Dendritic cell treated with granulocyte-macrophage colony-stimulating factor and Interleukin-4, amounts not matched to agents 40 ng/mL and 50 ng/mL, for 4 days (primary cell): ENCODE data around the gene MACROD2.

Experiments used
- H3K27ac Mint-ChIP-seq: one replicate; pipeline ENCODE4 v1.8.0; 2022; ENCODE audit warnings: mild to moderate bottlenecking, mixed read lengths
- H3K27me3 Mint-ChIP-seq: one replicate; pipeline ENCODE4 v1.8.0; 2022; ENCODE audit warnings: mild to moderate bottlenecking, mixed read lengths
- H3K36me3 Mint-ChIP-seq: one replicate; pipeline ENCODE4 v1.8.0; 2022; ENCODE audit warnings: low read depth, mixed read lengths
- H3K4me1 Mint-ChIP-seq: one replicate; pipeline ENCODE4 v1.8.0; 2022; ENCODE audit warnings: low read depth, mixed read lengths
- H3K4me3 Mint-ChIP-seq: one replicate; pipeline ENCODE4 v1.8.0; 2022; ENCODE audit warnings: mild to moderate bottlenecking, moderate library complexity, mixed read lengths
- H3K9me3 Mint-ChIP-seq: one replicate; pipeline ENCODE4 v1.8.0; 2022; ENCODE audit warnings: mixed read lengths
- intact Hi-C: fragments of 100-400 bp; cut with micrococcal nuclease; formaldehyde crosslinking; loops from one replicate; pipeline ENCODE4 v1.15.0; 2022

The MACROD2 gene

DNA sequence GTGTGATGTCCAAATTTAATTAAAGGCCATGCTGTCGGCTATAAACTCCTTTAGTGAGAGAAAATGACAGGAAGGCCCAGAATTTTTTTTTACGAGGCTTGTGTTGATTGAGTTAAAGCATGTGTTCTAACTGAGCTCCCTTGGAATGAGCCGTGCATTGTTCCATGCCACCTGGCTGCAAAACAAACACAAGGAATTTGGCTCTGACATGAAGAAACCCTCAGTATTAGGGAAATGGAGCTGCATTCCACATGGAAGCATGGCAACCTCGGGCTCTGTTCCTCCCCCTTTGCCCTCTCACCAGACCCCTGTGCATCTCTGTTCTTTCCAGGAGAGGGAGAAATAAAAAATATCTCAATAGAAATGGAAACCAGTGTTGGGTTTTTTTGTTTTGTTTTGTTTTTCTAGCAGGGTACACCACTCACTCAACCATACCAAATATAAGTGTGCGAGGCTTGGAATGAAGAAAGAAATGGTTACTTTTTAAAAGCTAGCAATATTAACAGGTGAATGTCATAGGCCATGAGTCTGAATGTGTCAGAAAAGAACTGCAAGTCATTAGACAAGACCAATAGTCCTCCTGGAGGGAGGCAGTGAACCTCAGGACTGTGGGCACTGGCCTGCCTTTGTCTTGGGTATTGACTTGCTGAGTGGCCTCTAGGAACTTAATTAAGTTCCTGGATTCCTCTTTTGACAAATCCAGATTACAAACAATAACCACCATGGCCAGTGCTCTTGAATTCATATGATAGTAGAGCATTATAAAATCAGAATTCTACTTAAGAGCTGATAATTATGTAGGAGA lies 1642.8 kb downstream of the MACROD2 start:
- intact Hi-C loops = no loop called here
- Mint-ChIP-seq H3K27ac (no peak overlapping the region), H3K4me1 (no peaks in the 10 kb centered on the region), H3K4me3 (no peak overlapping the region), H3K9me3 (no peaks in the 10 kb centered on the region), H3K27me3 (no peaks in the 10 kb centered on the region), H3K36me3 (no peaks in the 10 kb centered on the region)

DNA sequence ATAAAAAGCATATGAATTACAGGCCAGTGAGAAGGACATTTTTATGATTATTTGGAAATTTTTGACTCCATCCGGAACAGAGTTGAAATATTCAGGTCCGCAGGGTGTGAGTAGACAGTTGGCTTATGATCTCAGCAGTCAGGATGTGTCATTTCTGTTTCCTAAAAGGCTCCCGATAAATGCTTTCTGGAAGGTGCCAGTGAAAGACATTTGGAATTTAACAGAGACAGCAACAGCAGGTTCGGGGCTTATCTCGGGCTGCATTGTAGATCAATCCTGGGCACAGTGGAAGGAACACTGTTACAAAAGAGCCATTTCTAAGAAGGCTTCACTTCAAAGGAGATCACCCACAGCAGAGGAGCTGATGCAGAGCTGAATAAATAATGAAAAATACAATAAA lies 1643.5 kb downstream of the MACROD2 start:
- no peak overlapping the region for H3K4me3 Mint-ChIP-seq
- no peaks in the 10 kb centered on the region for H3K4me1 Mint-ChIP-seq
- no peaks in the 10 kb centered on the region for H3K27me3 Mint-ChIP-seq
- H3K9me3 Mint-ChIP-seq = no peaks in the 10 kb centered on the region
- H3K36me3 Mint-ChIP-seq = no peaks in the 10 kb centered on the region
- no peak overlapping the region for H3K27ac Mint-ChIP-seq
- intact Hi-C loops = no loop called here

DNA sequence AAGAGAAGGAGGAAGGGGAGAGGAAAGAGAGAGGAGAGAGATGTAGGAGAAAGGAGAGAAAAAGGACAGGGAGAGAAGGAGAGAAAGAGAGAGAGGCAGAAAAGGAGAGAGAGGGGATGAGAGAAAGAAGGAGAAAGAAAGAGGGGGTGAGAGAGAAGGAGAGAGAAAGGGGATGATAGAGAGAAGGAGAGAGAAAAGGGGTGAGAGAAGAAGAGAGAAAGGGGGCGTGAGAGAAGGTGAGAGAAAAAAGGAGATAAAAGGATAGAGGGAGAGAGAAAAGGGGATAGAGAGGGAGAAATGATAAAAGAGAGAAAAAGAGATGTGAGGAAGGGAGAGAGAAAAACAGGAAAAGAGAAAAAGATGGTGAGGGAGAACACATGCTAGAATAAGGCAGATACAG lies 1644.5 kb downstream of the MACROD2 start:
- Mint-ChIP-seq H3K27me3 (no peaks in the 10 kb centered on the region), H3K4me1 (no peaks in the 10 kb centered on the region), H3K4me3 (no peak overlapping the region), H3K27ac (no peak overlapping the region), H3K9me3 (no peaks in the 10 kb centered on the region), H3K36me3 (no peaks in the 10 kb centered on the region)
- intact Hi-C loops = no loop called here

DNA sequence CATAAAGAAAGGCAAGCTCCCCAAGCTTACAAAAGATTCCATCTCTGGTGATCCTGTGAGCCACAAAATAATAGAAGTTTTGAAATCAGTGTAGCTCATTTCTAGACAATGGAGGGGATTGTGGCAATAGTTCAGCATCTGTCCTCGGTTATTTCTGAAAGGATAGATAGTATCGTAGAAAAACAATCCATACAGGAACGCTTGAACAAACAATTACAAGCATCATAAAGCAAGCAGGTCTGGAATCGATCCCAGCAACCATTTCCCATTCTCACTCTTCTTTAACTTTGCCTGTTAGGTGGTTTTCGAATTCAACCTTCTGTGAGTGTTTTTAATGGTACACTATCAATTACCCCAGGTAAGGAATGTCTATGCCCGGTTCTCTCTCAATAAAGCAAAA lies 1646.8 kb downstream of the MACROD2 start:
- Mint-ChIP-seq H3K4me1 (no peaks in the 10 kb centered on the region), H3K4me3 (no peak overlapping the region), H3K36me3 (no peaks in the 10 kb centered on the region)

DNA sequence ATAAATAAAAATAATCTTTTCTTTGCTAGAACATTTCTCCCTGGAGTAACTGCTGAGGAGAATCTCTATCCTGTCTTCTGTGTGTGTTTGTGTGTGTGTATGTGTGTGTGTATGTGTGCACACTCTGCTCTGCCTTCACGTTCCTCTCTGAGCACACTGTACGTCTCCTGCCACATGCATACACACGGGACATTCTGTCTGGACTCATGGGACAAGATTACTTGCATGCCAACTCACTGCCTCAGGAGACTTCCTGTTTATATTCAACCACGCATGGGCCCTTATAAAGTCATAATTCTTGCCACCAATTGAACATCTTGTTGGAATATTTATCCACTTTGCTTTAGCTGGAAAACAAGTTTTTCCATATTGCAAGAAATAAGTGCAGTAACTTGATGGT lies 1647.4 kb downstream of the MACROD2 start:
- H3K4me3 Mint-ChIP-seq = no peak overlapping the region
- no peaks in the 10 kb centered on the region for H3K4me1 Mint-ChIP-seq
- intact Hi-C loops = no loop called here
- no peaks in the 10 kb centered on the region for H3K36me3 Mint-ChIP-seq
- H3K9me3 Mint-ChIP-seq = no peaks in the 10 kb centered on the region
- H3K27ac Mint-ChIP-seq = no peak overlapping the region
- no peaks in the 10 kb centered on the region for H3K27me3 Mint-ChIP-seq

More for the DNA sequence above, 1646.8 kb downstream of the MACROD2 start:
- Mint-ChIP-seq H3K9me3 (no peaks in the 10 kb centered on the region), H3K27me3 (no peaks in the 10 kb centered on the region), H3K27ac (no peak overlapping the region)
- intact Hi-C loops = no loop called here

DNA sequence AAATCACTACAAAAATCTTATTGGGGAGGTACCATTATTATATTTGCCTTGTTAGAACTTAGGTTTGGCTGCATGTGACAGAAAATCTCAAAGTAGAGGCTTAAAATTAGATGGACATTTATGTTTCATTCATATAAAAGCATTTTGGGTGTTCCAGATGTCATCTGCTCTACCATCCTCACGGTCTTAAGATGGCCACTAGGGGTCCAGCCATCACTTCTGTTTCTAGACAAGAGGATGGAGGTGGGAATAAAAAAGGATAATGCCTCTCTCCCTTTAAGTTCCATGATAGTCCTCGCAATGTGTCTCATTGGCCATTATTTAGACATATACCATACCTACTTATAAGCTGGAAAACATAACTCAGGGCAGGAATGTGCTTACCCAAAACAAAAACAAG lies 1648.4 kb downstream of the MACROD2 start:
- no peak overlapping the region for H3K27ac Mint-ChIP-seq
- intact Hi-C loops = no loop called here
- no peaks in the 10 kb centered on the region for H3K4me1 Mint-ChIP-seq

DNA sequence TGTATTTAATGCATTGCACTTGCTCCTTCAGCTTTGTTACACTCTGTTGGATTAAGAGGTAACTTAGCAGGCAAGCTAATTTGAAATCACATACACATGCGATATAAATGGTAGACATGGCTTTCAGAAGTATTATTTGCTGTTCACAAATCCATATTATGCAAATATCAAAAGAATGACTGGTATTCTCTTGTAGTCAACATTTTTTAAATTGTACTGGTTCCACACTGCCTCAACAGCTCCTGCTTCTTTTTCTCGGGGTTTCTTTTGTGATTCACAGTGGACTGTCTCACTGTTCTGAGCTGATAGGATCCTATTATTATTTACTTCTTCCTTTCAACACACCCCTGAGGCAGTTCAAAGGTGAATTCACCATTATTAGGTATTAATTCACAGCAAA lies 1650.5 kb downstream of the MACROD2 start:
- no peaks in the 10 kb centered on the region for H3K4me1 Mint-ChIP-seq
- H3K36me3 Mint-ChIP-seq = no peaks in the 10 kb centered on the region
- no peaks in the 10 kb centered on the region for H3K9me3 Mint-ChIP-seq
- no peaks in the 10 kb centered on the region for H3K27me3 Mint-ChIP-seq
- intact Hi-C loops = no loop called here
- no peak overlapping the region for H3K27ac Mint-ChIP-seq
- H3K4me3 Mint-ChIP-seq = no peak overlapping the region

More for the DNA sequence above, 1648.4 kb downstream of the MACROD2 start:
- Mint-ChIP-seq H3K27me3 (no peaks in the 10 kb centered on the region), H3K4me3 (no peak overlapping the region), H3K36me3 (no peaks in the 10 kb centered on the region), H3K9me3 (no peaks in the 10 kb centered on the region)

DNA sequence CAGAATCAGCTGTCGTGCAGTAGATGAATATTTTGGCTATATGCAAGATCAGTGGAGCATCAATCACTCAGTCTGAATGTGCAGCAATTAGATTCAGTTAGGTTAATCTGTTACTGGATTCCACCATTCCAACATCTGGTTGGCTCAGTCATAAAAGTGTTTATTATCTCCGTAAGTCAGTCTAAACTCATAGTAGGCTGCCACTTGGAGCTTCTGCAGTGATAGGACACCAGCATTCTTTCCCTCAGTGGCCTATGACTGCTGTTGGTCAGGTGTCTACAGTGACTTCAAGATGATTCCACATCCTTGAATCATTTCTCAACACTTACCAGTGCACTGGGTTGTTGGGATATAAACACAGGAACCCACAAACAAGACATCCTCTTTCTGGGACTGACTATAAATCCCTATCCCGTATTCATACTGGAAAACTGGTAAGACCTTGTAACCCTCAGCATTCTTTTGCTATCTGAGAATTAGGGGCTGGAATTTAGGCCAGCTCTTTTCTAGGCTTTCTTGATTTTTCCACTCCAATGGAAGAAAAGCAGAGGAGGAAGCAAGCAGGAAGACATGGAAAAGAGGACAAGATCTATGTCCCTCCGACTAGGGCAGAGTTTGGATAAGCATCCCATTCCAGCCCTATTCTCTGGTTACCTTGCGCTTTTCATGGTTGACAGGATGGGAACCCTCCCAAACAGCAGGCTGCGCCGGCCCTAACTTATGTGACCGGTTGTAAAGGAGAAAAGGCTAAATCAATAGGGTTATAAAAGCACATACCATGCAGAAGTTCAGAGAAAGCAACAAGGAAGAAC lies 1658.3 kb downstream of the MACROD2 start:
- no peaks in the 10 kb centered on the region for H3K36me3 Mint-ChIP-seq
- intact Hi-C loops = no loop called here
- H3K27me3 Mint-ChIP-seq = no peaks in the 10 kb centered on the region
- H3K4me3 Mint-ChIP-seq = no peak overlapping the region
- no peaks in the 10 kb centered on the region for H3K4me1 Mint-ChIP-seq
- H3K27ac Mint-ChIP-seq = no peak overlapping the region
- H3K9me3 Mint-ChIP-seq = no peaks in the 10 kb centered on the region

DNA sequence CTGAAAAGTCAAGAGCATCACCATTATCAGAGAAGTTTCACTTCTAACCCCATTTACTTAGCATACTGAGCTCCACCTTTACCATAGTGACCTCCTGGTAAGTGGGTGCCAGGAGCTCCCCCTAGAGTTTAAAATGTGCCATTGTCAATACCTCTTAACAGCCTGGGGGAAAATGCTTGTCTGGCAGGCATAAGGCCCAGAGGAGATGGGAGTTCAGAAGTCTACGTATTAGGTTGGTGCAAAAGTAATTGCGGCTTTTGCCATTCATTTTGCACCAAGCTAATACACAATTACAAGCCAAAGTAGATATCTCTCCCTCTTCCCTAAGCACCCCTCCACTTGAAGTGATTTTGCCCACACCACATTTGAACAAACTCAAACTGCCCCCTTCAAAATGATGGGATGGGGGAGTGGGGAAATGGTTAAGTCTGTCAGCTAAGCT lies 1658.9 kb downstream of the MACROD2 start:
- Mint-ChIP-seq H3K4me1 (no peaks in the 10 kb centered on the region), H3K4me3 (no peak overlapping the region), H3K27me3 (no peaks in the 10 kb centered on the region), H3K36me3 (no peaks in the 10 kb centered on the region), H3K27ac (no peak overlapping the region), H3K9me3 (no peaks in the 10 kb centered on the region)
- intact Hi-C loops = no loop called here

DNA sequence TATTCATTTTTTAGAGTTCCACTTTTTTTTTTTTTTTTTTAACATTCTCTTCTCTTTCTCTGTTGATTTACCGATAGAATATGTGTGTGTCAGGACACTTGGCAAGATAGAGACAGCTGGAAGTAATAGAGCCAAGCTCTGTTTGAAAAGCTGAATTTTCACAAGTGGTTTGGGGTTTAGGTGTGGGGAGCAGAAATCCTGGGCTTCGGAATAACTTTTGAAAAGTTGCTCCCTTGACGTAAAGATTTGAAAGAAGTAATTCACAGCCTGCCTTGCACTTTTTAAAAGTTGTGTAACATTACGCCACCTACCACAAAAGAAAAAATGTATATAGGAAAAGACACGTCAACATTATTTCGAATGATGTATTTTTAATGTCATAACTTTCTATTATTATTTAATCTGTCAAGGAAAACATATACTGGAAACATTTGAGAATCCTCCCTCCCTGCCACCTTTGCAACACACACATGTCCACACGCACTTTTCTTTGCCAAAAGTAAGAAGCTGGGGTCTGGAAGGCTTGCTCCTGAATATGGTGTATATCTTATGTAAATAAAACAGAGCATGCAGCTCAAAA lies 1660.1 kb downstream of the MACROD2 start:
- H3K4me1 Mint-ChIP-seq = no peaks in the 10 kb centered on the region
- intact Hi-C loops = no loop called here
- H3K36me3 Mint-ChIP-seq = no peaks in the 10 kb centered on the region
- H3K27me3 Mint-ChIP-seq = no peaks in the 10 kb centered on the region
- no peak overlapping the region for H3K27ac Mint-ChIP-seq
- H3K9me3 Mint-ChIP-seq = no peaks in the 10 kb centered on the region
- no peak overlapping the region for H3K4me3 Mint-ChIP-seq

DNA sequence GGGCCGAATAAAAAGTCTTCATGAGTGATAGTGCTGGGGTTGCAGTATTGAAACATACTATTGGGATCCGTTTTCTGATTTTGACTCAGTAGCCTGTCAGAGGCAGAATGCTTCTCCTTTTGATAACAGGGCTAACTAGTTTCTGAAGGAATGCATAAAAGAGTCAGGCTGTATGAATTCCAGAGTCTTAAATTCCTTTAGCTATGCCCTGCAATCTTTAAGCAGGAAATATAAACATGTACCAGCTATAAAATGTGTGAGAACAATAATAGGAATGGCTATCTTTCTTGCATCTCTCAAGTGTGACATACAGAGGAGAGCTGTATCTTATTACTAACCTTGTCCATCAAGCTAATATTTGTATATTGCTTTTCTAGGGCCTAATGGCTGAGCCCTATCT lies 1660.8 kb downstream of the MACROD2 start:
- intact Hi-C loops = no loop called here
- Mint-ChIP-seq H3K36me3 (no peaks in the 10 kb centered on the region), H3K4me3 (no peak overlapping the region), H3K27me3 (no peaks in the 10 kb centered on the region), H3K27ac (no peak overlapping the region), H3K9me3 (no peaks in the 10 kb centered on the region), H3K4me1 (no peaks in the 10 kb centered on the region)

DNA sequence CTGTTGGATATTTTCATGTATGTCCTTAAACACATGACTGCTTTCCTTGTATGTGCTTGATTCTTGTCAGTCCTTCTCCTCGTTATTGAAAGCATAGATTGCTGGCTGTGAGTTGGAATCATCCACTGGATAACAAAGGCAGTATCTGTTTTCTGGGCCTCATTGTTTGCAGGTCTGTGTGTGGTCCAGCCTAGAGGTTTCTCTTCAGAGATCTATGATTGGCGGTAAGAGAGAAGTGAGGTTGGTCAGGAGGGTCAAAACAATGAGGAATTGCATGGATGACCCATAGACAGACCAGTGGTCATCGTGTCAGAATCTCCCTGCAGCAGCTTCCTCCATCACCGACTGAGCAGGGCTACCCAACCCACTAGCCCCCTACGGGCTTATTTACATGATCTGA lies 1663.0 kb downstream of the MACROD2 start:
- Mint-ChIP-seq H3K4me1 (no peaks in the 10 kb centered on the region), H3K9me3 (no peaks in the 10 kb centered on the region), H3K4me3 (no peak overlapping the region), H3K27ac (no peak overlapping the region), H3K27me3 (no peaks in the 10 kb centered on the region), H3K36me3 (no peaks in the 10 kb centered on the region)
- intact Hi-C loops = no loop called here

DNA sequence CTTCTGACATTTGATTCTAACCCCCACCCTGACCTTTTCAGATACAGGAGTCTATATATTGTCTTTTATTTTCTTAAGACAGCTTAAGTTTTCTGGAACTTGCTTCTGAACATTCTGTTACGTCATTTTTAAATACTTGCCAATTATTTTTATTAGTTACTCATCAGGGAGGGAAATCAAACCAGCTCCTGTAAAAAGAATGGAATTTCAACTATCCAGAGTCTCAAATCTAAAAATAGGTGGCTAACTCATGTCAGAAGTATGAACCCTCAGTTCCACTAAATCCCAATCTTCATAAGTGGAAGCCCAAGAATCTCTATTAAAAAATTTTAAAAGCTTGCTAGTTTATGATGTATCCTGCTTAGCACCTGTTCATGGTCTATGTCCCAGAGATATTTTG lies 1677.9 kb downstream of the MACROD2 start:
- no peaks in the 10 kb centered on the region for H3K36me3 Mint-ChIP-seq
- H3K27ac Mint-ChIP-seq = no peak overlapping the region
- H3K27me3 Mint-ChIP-seq = no peaks in the 10 kb centered on the region
- no peak overlapping the region for H3K4me3 Mint-ChIP-seq
- H3K9me3 Mint-ChIP-seq = no peaks in the 10 kb centered on the region
- intact Hi-C loops = no loop called here
- H3K4me1 Mint-ChIP-seq = no peaks in the 10 kb centered on the region
